Measurements from ENCODE around the gene SIRPB1.
"Not testable (repeated sequence)": the region's sequence is repeated elsewhere in the genome, so short reads cannot be mapped to it uniquely, and the experiment has no call there.

Gene SIRPB1

GRCh38 chr20:1619861-1620444 lies at the start of gene SIRPB1:
SIRPB1 (minus strand) TSS chr20:1620009; CDS start chr20:1619944, 65 bp downstream.
- DNase-seq (ENCODE audit: low read depth in 4 of 4, low spot score in 1 of 4): no peak

- no peak for DNase-seq (ENCODE audit: low read depth in 4 of 4, low spot score in 1 of 4)
Measured at GRCh38 chr20:1669304-1669703, 49.5 kb upstream of the SIRPB1 start.

- DNase-seq (ENCODE audit: low read depth in 4 of 4, low spot score in 1 of 4): no peak
Measured at GRCh38 chr20:1667502-1668085, 47.8 kb upstream of the SIRPB1 start.

GRCh38 chr20:1666802-1667201 lies 47.0 kb upstream of the SIRPB1 start:
- DNase-seq (ENCODE audit: low read depth in 4 of 4, low spot score in 1 of 4): no peak

- DNase-seq (ENCODE audit: low read depth in 4 of 4, low spot score in 1 of 4): no peak
Measured at GRCh38 chr20:1665345-1665744, 45.5 kb upstream of the SIRPB1 start.

GRCh38 chr20:1664911-1665310 lies 45.1 kb upstream of the SIRPB1 start:
- peak in 2 of 4 experiments; percentile 45 to 55 for DNase-seq (ENCODE audit: low read depth in 4 of 4, low spot score in 1 of 4)

- no peak for DNase-seq (ENCODE audit: low read depth in 4 of 4, low spot score in 1 of 4)
Measured at GRCh38 chr20:1663917-1664316, 44.1 kb upstream of the SIRPB1 start.

- no peak for DNase-seq (ENCODE audit: low read depth in 4 of 4, low spot score in 1 of 4)
Measured at GRCh38 chr20:1661542-1662299, 41.9 kb upstream of the SIRPB1 start.

- DNase-seq (ENCODE audit: low read depth in 4 of 4, low spot score in 1 of 4): no peak
Measured at GRCh38 chr20:1660246-1660645, 40.4 kb upstream of the SIRPB1 start.

- DNase-seq (ENCODE audit: low read depth in 4 of 4, low spot score in 1 of 4): no peak
Measured at GRCh38 chr20:1657556-1658334, 37.9 kb upstream of the SIRPB1 start, which contains the start of gene SIRPG. SIRPG (minus strand) TSS chr20:1657779; CDS start chr20:1657714, 65 bp downstream.

- DNase-seq (ENCODE audit: low read depth in 4 of 4, low spot score in 1 of 4): no peak
Measured at GRCh38 chr20:1656844-1657243, 37.0 kb upstream of the SIRPB1 start.

GRCh38 chr20:1654996-1655395 lies 35.2 kb upstream of the SIRPB1 start:
- no peak for DNase-seq (ENCODE audit: low read depth in 4 of 4, low spot score in 1 of 4)

GRCh38 chr20:1652960-1653359 lies 33.2 kb upstream of the SIRPB1 start:
- no peak for DNase-seq (ENCODE audit: low read depth in 4 of 4, low spot score in 1 of 4)

GRCh38 chr20:1652104-1652503 lies 32.3 kb upstream of the SIRPB1 start:
- DNase-seq (ENCODE audit: low read depth in 4 of 4, low spot score in 1 of 4): no peak

- DNase-seq (ENCODE audit: low read depth in 4 of 4, low spot score in 1 of 4): no peak
Measured at GRCh38 chr20:1651268-1652058, 31.7 kb upstream of the SIRPB1 start.

GRCh38 chr20:1648101-1648500 lies 28.3 kb upstream of the SIRPB1 start:
- no peak for DNase-seq (ENCODE audit: low read depth in 4 of 4, low spot score in 1 of 4)

- DNase-seq (ENCODE audit: low read depth in 4 of 4, low spot score in 1 of 4): peak in 1 of 4 experiments; percentile 38
Measured at GRCh38 chr20:1646975-1647431, 27.2 kb upstream of the SIRPB1 start.

GRCh38 chr20:1644101-1644962 lies 24.5 kb upstream of the SIRPB1 start:
- DNase-seq (ENCODE audit: low read depth in 4 of 4, low spot score in 1 of 4): no peak

- DNase-seq (ENCODE audit: low read depth in 4 of 4, low spot score in 1 of 4): not testable (repeated sequence)
Measured at GRCh38 chr20:1638643-1639042, 18.8 kb upstream of the SIRPB1 start.

GRCh38 chr20:1637755-1638154 lies 17.9 kb upstream of the SIRPB1 start:
- no peak for DNase-seq (ENCODE audit: low read depth in 4 of 4, low spot score in 1 of 4)
